Measurements from ENCODE around the gene TENM4.
"Not testable (repeated sequence)": the region's sequence is repeated elsewhere in the genome, so short reads cannot be mapped to it uniquely, and the experiment has no call there.

The TENM4 gene

DNA sequence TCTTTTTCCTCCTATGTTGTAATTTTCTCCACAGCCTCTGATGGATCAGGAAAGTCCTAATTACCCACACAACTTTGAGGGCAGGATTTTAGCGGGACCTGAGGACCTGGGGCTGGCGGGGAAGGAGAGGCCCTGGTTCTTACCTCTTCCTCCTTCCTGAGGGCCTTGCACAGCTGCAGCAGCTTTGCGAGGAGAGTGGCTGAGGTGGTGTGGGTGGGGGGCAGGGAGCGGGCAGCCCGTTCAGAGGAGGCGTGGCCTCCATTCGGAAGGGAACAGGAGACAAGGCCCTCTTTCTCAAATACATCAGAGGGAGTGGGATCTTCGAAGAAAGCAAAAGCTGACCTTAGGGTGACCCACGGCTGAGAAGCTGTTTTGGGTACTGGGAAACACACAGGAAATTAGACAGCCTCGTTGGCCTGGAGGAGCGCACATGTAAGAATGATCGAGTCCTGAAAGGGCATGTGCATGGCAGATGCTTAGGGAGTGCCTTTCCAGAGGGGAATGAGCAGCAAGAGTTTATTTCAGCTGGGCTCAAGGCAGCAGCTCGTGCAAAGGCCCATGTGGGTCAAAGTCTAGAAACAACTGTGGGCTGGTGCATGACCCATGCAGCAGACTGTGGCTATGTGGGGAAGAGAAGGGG is 789.6 kb downstream of the TENM4 start:
- DNase-seq: no peak

DNA sequence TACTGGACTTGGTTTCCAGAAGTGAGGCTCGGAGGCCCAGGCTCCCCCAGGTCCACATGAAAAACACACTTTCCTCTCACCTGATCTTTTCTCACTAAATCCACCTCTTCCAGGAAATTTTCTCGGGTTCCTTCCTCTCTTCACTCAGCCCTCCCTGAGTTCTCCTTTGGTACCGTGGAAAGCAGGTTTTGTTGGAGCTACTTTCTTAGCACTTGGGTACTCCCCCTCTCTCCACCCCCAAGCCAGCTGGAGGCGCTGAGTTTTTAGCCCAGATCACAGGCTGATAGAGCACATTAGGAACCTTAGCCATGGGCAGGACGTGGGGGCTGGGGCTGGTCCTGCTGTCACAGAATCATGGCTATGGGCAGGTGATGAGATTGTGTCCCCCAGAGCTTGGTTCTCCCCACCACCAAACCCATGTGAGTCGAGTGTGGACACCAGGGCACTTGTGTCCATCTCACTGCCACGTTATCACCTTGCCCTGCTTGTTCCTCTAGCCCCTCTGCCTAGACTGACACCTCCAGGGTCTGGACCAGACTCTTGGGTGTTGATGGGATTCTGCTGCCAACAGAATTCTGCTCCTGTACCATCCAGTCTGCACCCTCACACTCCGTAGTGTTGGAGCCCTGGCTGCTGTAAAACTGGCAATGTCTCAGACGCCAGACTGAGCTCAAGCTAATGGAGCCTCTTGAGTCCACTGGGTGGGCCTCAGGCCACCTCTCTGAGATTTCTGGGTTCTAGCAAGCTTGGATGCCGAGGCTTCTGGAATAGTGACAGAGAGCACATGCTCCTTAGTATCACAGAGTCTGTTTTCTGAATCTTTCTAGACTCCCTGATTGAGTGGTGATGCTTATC is 791.2 kb downstream of the TENM4 start:
- DNase-seq: no peak

DNA sequence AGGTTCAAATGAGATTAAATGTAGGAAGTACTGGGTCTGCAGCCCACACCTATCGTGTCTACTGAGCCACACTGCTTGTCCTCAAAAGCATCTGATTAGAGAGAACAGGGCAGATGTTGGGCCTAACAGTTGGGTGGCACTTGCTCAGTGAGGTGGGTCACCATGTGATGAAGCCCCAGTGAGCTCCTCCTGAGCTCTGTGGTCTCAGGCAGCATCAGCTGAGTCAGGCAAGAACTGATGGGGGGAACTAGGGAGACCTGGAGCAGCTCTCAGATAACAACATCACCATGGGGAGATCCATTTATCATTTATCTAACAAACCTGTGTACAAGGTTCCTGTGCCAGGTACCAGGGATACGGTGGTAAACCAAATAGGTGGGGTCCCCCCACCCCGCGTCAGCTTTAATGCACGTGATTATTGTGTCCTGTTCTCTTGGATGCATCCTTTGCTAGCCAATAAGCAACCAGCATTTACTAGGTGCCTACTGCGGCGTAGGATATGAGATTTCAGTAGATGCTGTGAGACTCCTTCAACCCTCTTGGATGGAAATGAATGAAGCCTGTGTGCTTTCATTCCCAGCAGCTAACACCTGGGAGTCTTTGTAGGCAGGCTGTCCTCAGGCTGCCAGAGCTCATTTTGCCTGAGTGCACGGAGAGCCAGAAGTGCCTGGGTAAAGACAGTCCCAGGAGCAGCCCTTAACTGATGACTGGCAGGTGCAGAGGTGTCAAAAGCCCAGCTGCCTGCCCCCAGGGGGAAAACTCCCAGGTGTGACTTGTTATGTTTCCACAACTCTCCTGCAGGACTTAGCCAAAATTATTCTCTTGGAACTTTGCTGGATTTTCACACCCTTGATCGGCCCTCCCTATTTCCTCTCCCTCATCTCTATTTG is 792.6 kb downstream of the TENM4 start:
- DNase-seq: no peak

DNA sequence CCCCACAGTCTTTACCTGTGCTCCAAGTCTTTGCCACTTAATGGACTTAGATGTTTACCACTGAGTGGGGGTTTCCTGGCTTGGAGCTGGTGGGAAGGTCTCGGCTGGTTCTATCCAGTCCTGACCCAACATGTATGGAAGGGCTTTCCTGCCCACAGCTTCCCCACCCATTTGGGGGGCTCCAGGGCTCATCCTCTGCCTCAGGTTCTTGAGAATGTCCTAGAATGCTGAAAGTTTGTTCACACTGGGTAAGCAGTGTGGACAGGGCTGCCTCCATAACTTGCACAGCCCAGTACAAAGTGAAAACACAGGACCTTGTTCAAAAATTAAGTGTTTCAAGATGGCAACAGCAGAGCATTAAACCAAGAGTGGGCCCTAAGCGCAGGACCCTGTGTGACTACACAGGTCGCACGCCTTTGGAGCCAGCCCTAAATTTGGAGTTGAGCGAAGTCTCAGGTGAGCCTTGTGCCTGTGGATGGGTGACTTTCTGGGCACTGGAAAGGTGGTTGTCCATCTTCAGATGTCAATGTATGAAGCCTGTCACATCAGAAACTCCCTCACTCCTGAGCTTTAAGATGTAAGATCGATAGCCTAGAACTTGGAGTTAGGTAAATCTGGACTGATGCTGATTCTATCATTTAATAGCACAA is 793.4 kb downstream of the TENM4 start:
- no peak for DNase-seq

GRCh38 chr11:78646564-78647185 is 794.2 kb downstream of the TENM4 start:
- peak; percentile 33 for DNase-seq

DNA sequence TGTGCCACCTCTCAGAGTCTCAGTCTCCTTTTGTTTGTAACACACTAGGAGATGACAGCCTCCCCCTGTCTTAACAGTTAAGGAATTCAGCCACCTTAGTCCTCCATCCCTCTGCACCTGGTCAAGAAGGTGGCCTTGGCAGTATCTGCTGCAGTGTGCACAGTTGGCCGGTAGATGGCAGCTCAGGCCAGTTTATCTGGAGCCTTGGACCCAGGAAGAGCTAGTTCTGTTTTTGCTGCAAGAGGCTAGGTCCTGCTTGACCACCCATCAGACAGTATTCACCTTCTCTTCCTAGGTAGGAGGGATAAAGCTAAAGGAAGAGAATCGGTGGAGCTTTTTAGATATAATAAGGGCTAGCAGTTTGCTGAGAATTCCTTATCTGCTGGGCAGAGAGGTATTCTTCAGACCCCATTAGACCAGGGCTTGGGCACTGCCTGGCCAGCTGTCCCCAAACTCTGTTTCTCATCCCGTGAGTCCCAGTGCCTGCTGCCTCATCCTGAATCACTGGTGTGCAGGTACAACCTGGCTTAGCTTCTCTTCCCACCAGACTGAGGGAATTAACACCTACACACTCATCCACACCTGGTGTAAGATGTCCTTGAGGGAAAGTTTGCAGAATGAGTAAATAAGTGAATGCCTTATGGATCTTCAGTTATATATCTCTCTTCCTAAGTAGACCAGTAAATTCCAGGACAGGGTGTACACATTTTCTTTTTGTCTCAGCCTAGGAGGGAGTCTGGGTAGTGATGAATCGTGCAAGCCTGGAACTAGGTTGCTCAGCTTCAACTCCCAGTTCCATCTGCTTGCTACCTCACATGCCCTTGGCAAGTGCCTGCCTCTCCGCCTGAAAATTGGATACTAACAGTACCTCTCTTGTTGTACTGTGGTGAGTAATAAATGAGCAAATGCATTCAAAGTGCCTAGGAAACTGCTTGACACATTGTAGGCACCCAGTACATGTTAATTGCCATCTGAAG is 795.3 kb downstream of the TENM4 start:
- peak; percentile 60 for DNase-seq

GRCh38 chr11:78643676-78644056 is 797.2 kb downstream of the TENM4 start:
- no peak for DNase-seq

DNA sequence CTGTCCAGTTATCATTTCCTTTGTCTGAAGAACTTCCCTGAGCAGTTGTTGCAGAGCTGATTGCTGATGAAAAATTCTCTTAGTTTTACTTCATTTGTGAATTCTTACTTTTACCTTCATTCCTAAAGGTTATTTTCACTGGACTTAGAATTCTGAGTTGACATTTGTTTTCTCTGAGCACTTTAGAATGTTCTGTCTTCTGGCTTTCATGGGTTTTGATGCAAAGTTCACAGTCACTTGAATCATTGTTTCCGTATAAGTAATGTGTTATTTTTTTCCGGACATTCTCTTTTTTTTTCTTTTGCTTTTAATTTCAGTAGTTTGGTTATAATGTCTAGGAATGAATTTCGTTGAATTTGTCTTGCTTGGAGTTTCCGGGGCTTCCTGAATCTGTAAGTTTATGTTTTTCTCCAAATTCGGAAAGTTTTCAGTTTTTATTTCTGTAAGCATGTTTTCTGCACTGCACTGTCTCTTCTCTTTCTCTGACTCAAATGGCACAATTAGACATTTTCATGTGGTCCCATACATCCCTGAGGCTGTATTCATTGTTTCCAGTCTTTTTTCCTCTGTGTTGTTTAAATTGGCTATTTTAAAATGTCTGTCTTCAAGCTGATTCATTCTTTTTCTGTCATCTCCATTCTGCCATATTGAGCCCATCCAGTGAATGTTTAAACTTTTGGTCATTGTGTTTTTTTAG is 797.7 kb downstream of the TENM4 start:
- DNase-seq: no peak

GRCh38 chr11:78641541-78641940 is 799.3 kb downstream of the TENM4 start:
- DNase-seq: no peak

DNA sequence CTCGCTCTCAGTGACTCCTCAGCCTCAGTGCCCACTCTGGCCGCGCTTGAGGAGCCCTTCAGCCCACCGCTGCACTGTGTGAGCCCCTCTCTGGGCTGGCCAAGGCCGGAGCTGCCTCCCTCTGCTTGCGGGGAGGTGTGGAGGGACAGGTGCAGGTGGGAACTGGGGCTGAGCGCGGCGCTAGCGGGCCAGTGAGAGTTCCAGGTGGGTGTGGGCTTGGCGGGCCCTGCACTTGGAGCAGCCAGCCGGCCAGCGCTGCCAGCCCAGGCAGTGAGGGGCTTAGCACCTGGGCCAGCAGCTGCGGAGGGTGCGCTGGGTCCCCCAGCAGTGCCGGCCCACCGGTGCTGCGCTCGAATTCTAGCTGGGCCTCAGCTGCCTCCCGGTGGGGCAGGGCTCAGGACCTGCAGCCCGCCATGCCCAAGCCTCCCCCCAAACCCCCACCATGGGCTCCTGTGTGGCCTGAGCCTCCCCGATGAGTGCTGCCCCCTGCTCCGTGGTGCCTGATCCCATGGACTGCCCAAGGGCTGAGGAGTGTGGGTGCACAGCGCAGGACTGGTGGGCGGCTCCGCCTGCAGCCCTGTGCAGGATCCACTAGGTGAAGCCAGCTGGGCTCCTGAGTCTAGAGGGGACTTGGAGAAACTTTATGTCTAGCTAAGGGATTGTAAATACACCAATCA is 802.0 kb downstream of the TENM4 start:
- no peak for DNase-seq

DNA sequence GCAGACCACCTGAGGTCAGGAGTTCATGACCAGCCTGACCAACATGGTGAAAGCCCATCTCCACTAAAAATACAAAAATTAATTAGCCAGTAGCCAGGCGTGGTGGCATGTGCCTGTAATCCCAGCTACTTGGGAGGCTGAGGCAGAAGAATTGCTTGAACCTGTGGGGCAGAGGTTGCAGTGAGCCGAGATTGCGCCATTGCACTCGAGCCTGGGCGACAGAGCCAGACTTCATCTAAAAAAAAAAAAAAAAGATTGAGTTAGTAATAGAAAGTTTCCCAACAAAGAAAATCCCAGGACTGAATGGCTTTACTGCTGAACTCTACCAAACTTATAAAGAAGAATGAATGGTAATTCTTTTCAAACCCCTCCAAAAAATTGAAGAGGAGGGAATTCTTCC is 803.3 kb downstream of the TENM4 start:
- not testable (repeated sequence) for DNase-seq

GRCh38 chr11:78635814-78636506 is 804.9 kb downstream of the TENM4 start:
- no peak for DNase-seq

DNA sequence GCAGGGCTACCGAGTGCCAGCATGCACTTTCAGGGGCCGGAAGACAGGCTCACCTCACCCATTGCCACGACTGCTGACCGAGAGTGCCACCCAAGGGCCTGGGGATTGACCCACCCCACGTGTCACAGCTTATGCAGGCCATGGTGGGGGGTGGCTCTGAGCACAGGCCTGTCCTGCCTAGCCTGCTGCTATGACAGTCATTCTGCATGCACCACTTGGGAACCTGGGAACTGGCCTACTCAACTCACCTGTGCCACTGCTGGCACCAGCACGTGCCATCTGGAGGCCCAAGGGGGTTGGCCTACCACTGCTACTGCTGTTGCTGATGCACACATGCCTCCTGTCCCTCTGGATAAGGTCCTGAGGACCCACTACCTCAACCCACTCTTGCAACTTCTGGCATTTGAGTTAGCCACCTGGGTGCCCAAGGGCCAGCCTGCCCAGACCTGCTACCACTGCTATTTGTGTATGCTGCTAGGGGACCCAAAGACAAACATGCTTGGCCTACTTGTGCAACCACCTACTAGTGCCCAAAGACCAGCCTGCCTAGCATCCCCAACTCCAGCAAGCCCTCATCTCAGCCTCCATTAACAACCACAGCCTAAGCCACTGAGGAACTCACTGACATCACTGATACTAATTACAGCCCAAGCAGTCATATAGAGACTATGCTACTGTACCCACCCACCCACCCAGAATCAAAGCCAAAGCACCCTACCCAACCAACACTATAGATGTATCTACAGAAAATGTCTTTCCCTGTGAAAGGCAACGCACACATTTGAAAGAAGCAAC is 807.1 kb downstream of the TENM4 start:
- DNase-seq: no peak

DNA sequence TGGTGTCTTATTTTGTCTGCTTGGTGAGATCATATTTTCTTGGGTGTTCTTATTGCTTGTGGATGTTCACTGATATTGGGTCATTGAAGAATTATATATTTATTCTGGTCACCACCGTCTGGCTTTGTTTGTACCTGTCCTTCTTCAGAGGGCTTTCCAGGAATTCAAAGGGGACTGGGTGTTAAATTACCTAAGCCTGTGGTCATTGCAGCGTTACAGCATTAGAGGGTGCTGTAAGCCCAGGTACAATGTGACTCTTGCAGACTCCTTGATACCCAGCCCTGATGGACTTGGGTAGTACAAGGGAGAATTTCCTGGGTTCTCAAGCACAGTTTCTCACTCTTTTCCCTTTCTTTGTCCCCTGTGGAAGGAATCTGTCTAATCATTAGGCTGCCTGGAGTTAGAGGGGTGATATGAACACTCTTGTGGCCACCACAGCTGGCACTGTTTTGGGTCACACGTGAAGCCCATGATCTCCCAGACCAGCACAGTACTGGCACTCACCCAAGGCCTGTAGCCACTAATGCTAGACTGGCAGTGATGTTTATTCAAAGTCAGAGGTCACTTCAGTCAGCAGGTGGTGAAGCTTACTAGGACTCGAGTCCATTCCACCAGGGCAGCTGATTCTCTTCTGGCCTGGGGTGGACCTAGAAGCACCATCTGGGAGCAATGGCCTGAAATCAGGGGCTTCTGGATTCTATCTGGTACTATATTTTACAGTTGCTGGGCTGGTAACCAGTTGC is 810.1 kb downstream of the TENM4 start:
- no peak for DNase-seq

DNA sequence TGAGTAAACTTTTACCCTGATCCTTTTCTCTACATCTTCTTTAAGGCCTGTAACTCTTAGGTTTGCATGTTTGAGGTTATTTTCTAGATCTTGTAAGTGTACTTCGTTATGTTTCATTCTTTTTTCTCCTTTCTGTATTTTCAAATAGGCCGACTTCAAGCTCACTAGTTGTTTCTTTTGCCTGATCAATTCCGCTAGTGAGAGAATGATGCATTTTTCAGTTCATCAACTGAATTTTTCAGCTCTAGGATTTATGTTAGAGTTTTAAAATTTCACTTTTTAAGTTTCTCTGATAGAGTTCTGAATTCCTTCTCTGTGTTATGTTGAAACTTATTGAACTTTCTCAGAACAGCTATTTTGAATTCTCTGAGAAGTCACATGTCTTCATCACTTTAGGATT is 810.7 kb downstream of the TENM4 start:
- no peak for DNase-seq

DNA sequence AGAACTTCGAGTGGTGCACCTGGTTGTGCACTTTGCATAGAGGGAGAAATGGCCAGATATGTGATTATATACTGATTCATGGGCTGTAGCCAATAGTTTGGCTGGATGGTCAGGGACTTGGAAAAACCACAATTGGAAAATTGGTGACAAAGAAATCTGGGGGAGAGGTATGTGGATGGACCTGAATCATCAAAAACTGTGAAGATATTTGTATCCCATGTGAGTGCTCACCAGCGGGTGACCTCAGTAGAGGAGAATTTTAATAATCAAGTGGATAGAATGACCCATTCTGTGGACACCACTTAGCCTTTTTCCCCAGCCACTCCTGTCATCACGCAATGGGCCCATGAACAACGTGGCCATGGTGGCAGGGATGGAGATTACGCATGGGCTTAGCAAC is 818.2 kb downstream of the TENM4 start:
- no peak for DNase-seq

- DNase-seq: no peak
Observed at GRCh38 chr11:78620159-78620558, 820.7 kb downstream of the TENM4 start.
